SK-N-SH (cell line): ENCODE results near the gene SYNC. TPM values are rescaled to one million over a fixed set of nuclear protein-coding genes. Genes with fewer than 3 reads are reported as not detected.

Experiments
- CTCF ChIA-PET: fragments of 300-600, 350-600 bp; formaldehyde crosslinking; extraction: SDS; loops from one replicate; lab custom pipeline; 2021; lab: Yijun Ruan, JAX
- POLR2A ChIA-PET: fragments of 350-600 bp; sonication (Branson Sonifier 250); formaldehyde crosslinking; extraction: SDS; loops from one replicate; lab custom pipeline; 2020; ENCODE audit warnings: antibody characterized with exemption, inconsistent platforms; lab: Yijun Ruan, JAX
- DNase-seq: peaks from one replicate; pipeline ENCODE4 v3.0.0; 2012
- H2AFZ ChIP-seq: fragments of 200-600 bp; sonication (generic); 2 replicates; pipeline ENCODE4 v1.8.1; 2016; ENCODE audit warnings: antibody characterized with exemption, mild to moderate bottlenecking, low read depth
- H3F3A ChIP-seq: fragments of 200-600 bp; sonication (generic); replicated peaks from 2 replicates; pipeline ENCODE3; 2016; ENCODE audit warnings: antibody characterized with exemption, mild to moderate bottlenecking; ENCODE audit not compliant: insufficient read depth
- H3K27ac ChIP-seq, 2 experiments: fragments of 200-500 bp in 1 of 2; fragments of 200-600 bp in 1 of 2; sonication (Bioruptor generic) in 1 of 2; sonication (generic), shearing (Covaris generic) in 1 of 2; 2 replicates each; pipeline versions ENCODE4 v1.5.1 to v1.6.1; 2014 to 2016; ENCODE audit warnings: low read depth in 2 of 2, inconsistent platforms in 1 of 2, low read length in 1 of 2, mild to moderate bottlenecking in 1 of 2, mixed read lengths in 1 of 2
- H3K27me3 ChIP-seq: fragments of 200-600 bp; sonication (generic), shearing (Covaris generic); 2 replicates; pipeline ENCODE4 v1.6.1; 2016; ENCODE audit warnings: mixed run types; ENCODE audit not compliant: insufficient read depth
- H3K36me3 ChIP-seq, 2 experiments: fragments of 200-500 bp in 1 of 2; fragments of 200-600 bp in 1 of 2; sonication (Bioruptor generic) in 1 of 2; sonication (generic) in 1 of 2; replicated peaks in 1 of 2; 2 replicates each; pipeline versions ENCODE3 to v1.5.1; 2014 to 2016; ENCODE audit warnings: low read length in 1 of 2, mild to moderate bottlenecking in 1 of 2; ENCODE audit not compliant: insufficient read depth in 2 of 2, control insufficient read depth in 1 of 2
- H3K4me1 ChIP-seq, 2 experiments: fragments of 200-500 bp in 1 of 2; fragments of 200-600 bp in 1 of 2; sonication (Bioruptor generic) in 1 of 2; sonication (generic), shearing (Covaris generic) in 1 of 2; 2 replicates each; pipeline versions ENCODE4 v1.5.1 to v1.6.1; 2014 to 2016; ENCODE audit warnings: low read depth in 1 of 2, low read length in 1 of 2, mixed run types in 1 of 2; ENCODE audit not compliant: insufficient read depth in 2 of 2, control insufficient read depth in 1 of 2
- H3K4me2 ChIP-seq: fragments of 200-600 bp; sonication (generic), shearing (Covaris generic); 2 replicates; pipeline ENCODE4 v1.6.1; 2017; ENCODE audit warnings: mixed run types
- H3K4me3 ChIP-seq, 2 experiments: fragments of 200-500 bp in 1 of 2; fragments of 200-600 bp in 1 of 2; sonication (Bioruptor generic) in 1 of 2; sonication (generic), shearing (Covaris generic) in 1 of 2; 2 replicates each; pipeline versions ENCODE4 v1.5.1 to v1.8.1; 2014 to 2016; ENCODE audit warnings: low read depth in 2 of 2, inconsistent platforms in 1 of 2, low read length in 1 of 2, mild to moderate bottlenecking in 1 of 2, mixed read lengths in 1 of 2, moderate library complexity in 1 of 2
- H3K79me2 ChIP-seq: fragments of 200-600 bp; sonication (generic); 2 replicates; pipeline ENCODE4 v1.8.1; 2017; ENCODE audit warnings: mild to moderate bottlenecking; ENCODE audit not compliant: insufficient read depth
- H3K9ac ChIP-seq: fragments of 200-600 bp; sonication (generic); 2 replicates; pipeline ENCODE4 v1.6.1; 2017; ENCODE audit warnings: mixed run types
- H3K9me2 ChIP-seq: fragments of 200-600 bp; sonication (generic); 2 replicates; pipeline ENCODE4 v1.6.1; 2017; ENCODE audit warnings: mixed run types
- H3K9me3 ChIP-seq: fragments of 200-600 bp; sonication (generic); 2 replicates; pipeline ENCODE4 v1.6.1; 2017; ENCODE audit warnings: mixed run types, mild to moderate bottlenecking, moderate library complexity
- H4K20me1 ChIP-seq: fragments of 200-600 bp; sonication (generic); 2 replicates; pipeline ENCODE4 v1.6.1; 2017; ENCODE audit warnings: mild to moderate bottlenecking, mixed run types; ENCODE audit not compliant: insufficient read depth
- EP300 ChIP-seq, 2 experiments: IDR thresholded peaks; 2 replicates each; pipeline versions ENCODE4 v1.4.0 to v1.6.1; 2012; ENCODE audit warnings: borderline replicate concordance in 1 of 2, low read depth in 1 of 2, low read length in 1 of 2
- EZH2phosphoT487 ChIP-seq: fragments of 200-600 bp; sonication (generic); IDR thresholded peaks from 2 replicates; pipeline ENCODE4 v1.6.1; 2017; ENCODE audit warnings: low read depth, mixed run types, mild to moderate bottlenecking, antibody characterized with exemption, moderate library complexity, borderline replicate concordance
- FOSL2 ChIP-seq: IDR thresholded peaks from 2 replicates; pipeline ENCODE4 v1.4.0; 2012; ENCODE audit warnings: low read depth, mild to moderate bottlenecking, moderate library complexity, borderline replicate concordance
- FOXJ3 ChIP-seq: sonication (generic); formaldehyde crosslinking; IDR thresholded peaks from 2 replicates; pipeline ENCODE4 v1.5.1; 2020; ENCODE audit warnings: mild to moderate bottlenecking, missing genetic modification reagents
- FOXM1 ChIP-seq: IDR thresholded peaks from 2 replicates; pipeline ENCODE4 v1.4.0; 2012; ENCODE audit warnings: low read depth, mild to moderate bottlenecking
- MXI1 ChIP-seq: IDR thresholded peaks from 2 replicates; pipeline ENCODE4 v1.6.1; 2012; ENCODE audit warnings: mild to moderate bottlenecking, low read depth, low read length, improper control_type of control experiment
- NFIC ChIP-seq: IDR thresholded peaks from 2 replicates; pipeline ENCODE4 v1.4.0; 2012; ENCODE audit warnings: borderline replicate concordance
- NRF1 ChIP-seq: IDR thresholded peaks from 2 replicates; pipeline ENCODE4 v1.6.1; 2012; ENCODE audit warnings: low read depth, mild to moderate bottlenecking, low read length
- POLR2AphosphoS5 ChIP-seq: IDR thresholded peaks from 2 replicates; pipeline ENCODE4 v1.6.1; 2012; ENCODE audit warnings: low read depth, low read length
- SMC3 ChIP-seq: IDR thresholded peaks from 2 replicates; pipeline ENCODE4 v1.6.1; 2012; ENCODE audit warnings: low read depth, low read length, improper control_type of control experiment
- TAF1 ChIP-seq: IDR thresholded peaks from 2 replicates; pipeline ENCODE4 v1.6.1; 2012; ENCODE audit warnings: low read depth, mild to moderate bottlenecking, low read length, moderate library complexity, borderline replicate concordance
- USF2 ChIP-seq: fragments of 150-350 bp; IDR thresholded peaks from 2 replicates; pipeline ENCODE4 v1.6.1; 2017; ENCODE audit warnings: antibody characterized with exemption, low read length, low read depth, borderline replicate concordance
- WGBS: methylation state at CpG from one replicate; pipeline ENCODE4 v1.1.6; 2017; ENCODE audit warnings: low lambda C conversion rate; 5-methylcytosine and 5-hydroxymethylcytosine counted together
- polyA plus RNA-seq, 3 experiments: library from polyadenylated mRNA; depleted of rRNA; stranded (reverse); fragments of >200 nt; gene quantifications; 2 replicates each; pipeline ENCODE4 v1.2.3, GENCODE V29; 2012
- TF ChIP-seq, protein P1 (sequence below): IDR thresholded peaks from 2 replicates; pipeline ENCODE4 v1.4.0; 2012; ENCODE audit warnings: low read depth, borderline replicate concordance
- TF ChIP-seq, protein P2 (sequence below): IDR thresholded peaks from 2 replicates; pipeline ENCODE4 v1.6.1; 2012; ENCODE audit warnings: mild to moderate bottlenecking, low read depth, low read length, moderate library complexity

Gene SYNC
- polyA plus RNA-seq, 1 of the 3 experiments (the other 2 are of a cell fraction), result 25.6 TPM

DNA sequence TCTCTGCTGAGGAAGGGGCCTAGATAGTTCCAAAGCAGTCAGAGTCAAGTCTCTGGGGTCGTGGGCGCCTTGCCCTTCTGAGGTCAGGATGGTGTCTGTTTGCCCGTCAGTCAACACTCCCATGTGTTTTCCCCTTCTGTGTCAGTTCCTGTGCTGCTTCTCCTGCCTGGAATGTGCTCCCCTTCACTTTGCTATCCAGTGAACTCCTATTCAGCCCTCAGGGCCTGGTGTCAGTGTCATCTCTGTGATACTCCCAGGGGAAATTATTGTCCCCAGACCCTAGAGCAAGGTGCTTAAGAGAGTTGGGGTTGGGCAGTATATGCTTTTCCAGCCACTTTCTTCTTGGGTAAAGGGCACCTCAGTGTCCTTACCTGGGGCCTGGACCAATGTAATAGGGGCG is 45.8 kb upstream of the SYNC start:
- no peaks in the 10 kb centered on the region for H3K27me3 ChIP-seq
- CTCF ChIA-PET, result interaction anchor here (1.0 to 2.6 kb wide), 2 partner anchors 36 to 39 kb away, joined by 3 to 12 read pairs; no protein-coding TSS in a partner anchor
- TF ChIP-seq EP300 (IDR thresholded peaks at IDR 0.05; ENCODE audit: borderline replicate concordance in 1 of 2, low read depth in 1 of 2, low read length in 1 of 2), result no peak
- TF ChIP-seq MXI1, result no peak
- no peak for TF ChIP-seq FOXM1
- TF ChIP-seq, protein P1, sequence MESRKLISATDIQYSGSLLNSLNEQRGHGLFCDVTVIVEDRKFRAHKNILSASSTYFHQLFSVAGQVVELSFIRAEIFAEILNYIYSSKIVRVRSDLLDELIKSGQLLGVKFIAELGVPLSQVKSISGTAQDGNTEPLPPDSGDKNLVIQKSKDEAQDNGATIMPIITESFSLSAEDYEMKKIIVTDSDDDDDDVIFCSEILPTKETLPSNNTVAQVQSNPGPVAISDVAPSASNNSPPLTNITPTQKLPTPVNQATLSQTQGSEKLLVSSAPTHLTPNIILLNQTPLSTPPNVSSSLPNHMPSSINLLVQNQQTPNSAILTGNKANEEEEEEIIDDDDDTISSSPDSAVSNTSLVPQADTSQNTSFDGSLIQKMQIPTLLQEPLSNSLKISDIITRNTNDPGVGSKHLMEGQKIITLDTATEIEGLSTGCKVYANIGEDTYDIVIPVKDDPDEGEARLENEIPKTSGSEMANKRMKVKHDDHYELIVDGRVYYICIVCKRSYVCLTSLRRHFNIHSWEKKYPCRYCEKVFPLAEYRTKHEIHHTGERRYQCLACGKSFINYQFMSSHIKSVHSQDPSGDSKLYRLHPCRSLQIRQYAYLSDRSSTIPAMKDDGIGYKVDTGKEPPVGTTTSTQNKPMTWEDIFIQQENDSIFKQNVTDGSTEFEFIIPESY, result no peak
- TF ChIP-seq EZH2phosphoT487, result no peak
- no peak for TF ChIP-seq USF2
- TF ChIP-seq SMC3, result no peak
- TF ChIP-seq, protein P2, sequence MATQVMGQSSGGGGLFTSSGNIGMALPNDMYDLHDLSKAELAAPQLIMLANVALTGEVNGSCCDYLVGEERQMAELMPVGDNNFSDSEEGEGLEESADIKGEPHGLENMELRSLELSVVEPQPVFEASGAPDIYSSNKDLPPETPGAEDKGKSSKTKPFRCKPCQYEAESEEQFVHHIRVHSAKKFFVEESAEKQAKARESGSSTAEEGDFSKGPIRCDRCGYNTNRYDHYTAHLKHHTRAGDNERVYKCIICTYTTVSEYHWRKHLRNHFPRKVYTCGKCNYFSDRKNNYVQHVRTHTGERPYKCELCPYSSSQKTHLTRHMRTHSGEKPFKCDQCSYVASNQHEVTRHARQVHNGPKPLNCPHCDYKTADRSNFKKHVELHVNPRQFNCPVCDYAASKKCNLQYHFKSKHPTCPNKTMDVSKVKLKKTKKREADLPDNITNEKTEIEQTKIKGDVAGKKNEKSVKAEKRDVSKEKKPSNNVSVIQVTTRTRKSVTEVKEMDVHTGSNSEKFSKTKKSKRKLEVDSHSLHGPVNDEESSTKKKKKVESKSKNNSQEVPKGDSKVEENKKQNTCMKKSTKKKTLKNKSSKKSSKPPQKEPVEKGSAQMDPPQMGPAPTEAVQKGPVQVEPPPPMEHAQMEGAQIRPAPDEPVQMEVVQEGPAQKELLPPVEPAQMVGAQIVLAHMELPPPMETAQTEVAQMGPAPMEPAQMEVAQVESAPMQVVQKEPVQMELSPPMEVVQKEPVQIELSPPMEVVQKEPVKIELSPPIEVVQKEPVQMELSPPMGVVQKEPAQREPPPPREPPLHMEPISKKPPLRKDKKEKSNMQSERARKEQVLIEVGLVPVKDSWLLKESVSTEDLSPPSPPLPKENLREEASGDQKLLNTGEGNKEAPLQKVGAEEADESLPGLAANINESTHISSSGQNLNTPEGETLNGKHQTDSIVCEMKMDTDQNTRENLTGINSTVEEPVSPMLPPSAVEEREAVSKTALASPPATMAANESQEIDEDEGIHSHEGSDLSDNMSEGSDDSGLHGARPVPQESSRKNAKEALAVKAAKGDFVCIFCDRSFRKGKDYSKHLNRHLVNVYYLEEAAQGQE, result no peak
- no peak for TF ChIP-seq FOSL2
- TF ChIP-seq TAF1, result no peak
- TF ChIP-seq NFIC, result no peak
- TF ChIP-seq NRF1, result no peak
- TF ChIP-seq FOXJ3 (CRISPR knock-in tag), result no peak
- no peak for TF ChIP-seq POLR2AphosphoS5

More for the DNA sequence above, 45.8 kb upstream of the SYNC start:
- Histone ChIP-seq H4K20me1 (no peaks in the 10 kb centered on the region), H3F3A (no peaks in the 10 kb centered on the region), H2AFZ (no peak overlapping the region), H3K27ac (no peak overlapping the region), H3K4me2 (no peak overlapping the region), H3K36me3 (no peaks in the 10 kb centered on the region), H3K9me2 (no peaks in the 10 kb centered on the region), H3K4me3 (no peak overlapping the region), H3K9me3 (no peaks in the 10 kb centered on the region), H3K4me1 (peaks cover 0 to 3% of the 10 kb centered on the region in 2 experiments; a peak in 1 of 4 replicates), H3K79me2 (no peaks in the 10 kb centered on the region), H3K9ac (no peak overlapping the region)
- POLR2A ChIA-PET, result no interaction called here
- no peak for DNase-seq
- WGBS, result 100% methylated on average over 4 of the region's 4 CpGs
